ENCODE measurements around the gene RBMS1. TPM values are rescaled to one million over a fixed set of nuclear protein-coding genes. Genes with fewer than 3 reads are reported as not detected.

Gene RBMS1
- total and polyA plus RNA-seq, 7 donors = 8.4 to 43.2 (median 24.1) TPM

DNA sequence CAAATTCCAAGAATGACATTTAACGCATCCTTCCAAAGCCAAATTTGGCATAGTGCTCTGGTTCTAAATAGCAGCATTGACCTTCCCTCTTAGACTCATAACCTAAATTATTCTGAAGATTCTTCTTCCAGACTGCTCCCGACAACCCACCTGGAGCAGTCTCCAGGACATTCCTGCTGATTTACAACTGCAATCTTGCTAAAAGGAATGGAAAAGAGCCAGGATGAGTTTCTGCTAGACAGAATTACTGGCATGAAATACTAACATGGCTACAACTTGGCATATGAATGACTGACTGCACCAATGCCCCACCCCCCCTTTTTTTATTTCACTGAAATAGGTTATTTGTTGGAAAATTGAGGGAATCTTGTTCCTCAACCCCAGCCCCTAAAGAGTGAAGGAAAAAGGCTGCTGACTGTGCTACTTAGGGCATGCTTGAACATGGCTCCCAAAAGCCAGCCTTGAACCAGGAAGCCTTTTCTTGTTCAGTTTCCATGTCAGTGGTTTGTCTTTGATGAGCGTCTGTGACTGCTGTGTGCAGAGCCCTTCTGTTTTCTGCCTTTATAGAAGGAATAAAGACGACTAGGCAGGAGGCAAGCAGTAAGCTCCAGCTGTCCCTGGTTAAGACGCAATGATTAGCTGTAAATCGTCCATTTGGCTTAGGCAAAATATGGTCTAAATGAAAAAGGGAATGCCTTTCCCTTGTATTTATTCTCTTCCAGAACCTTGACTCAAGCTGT, 246.1 kb downstream of the RBMS1 start:
- DNase-seq (no peak), ATAC-seq (no peak)
- Histone ChIP-seq H3K27me3 (ENCODE audit: insufficient read depth in 3 of 3, low read length in 2 of 3) (no peaks in the 10 kb centered on the region), H3K4me3 (no peak overlapping the region), H3K9me3 (no peaks in the 10 kb centered on the region), H3K4me1 (peaks cover 83% of the 10 kb centered on the region), H3K36me3 (ENCODE audit: insufficient read depth in 1 of 2, low read depth in 1 of 2) (no peaks in the 10 kb centered on the region), H3K27ac (peak overlapping the region; percentile 81)
- TF ChIP-seq, protein P1, sequence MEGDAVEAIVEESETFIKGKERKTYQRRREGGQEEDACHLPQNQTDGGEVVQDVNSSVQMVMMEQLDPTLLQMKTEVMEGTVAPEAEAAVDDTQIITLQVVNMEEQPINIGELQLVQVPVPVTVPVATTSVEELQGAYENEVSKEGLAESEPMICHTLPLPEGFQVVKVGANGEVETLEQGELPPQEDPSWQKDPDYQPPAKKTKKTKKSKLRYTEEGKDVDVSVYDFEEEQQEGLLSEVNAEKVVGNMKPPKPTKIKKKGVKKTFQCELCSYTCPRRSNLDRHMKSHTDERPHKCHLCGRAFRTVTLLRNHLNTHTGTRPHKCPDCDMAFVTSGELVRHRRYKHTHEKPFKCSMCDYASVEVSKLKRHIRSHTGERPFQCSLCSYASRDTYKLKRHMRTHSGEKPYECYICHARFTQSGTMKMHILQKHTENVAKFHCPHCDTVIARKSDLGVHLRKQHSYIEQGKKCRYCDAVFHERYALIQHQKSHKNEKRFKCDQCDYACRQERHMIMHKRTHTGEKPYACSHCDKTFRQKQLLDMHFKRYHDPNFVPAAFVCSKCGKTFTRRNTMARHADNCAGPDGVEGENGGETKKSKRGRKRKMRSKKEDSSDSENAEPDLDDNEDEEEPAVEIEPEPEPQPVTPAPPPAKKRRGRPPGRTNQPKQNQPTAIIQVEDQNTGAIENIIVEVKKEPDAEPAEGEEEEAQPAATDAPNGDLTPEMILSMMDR (IDR thresholded peaks at IDR 0.05) = no peak
- intact Hi-C loops (cut with DNase I) = no loop called here
- WGBS, 3 donors = 19 to 46% (median 29%) methylated on average over 6 of the region's 6 CpGs

GRCh38 chr2:160246356-160246755, 247.3 kb downstream of the RBMS1 start:
- intact Hi-C loops (cut with DNase I) = no loop called here
- H3K4me1 ChIP-seq = peaks cover 91% of the 10 kb centered on the region
- WGBS, 3 donors = 35 to 40% (median 36%) methylated on average over 2 of the region's 2 CpGs

DNA sequence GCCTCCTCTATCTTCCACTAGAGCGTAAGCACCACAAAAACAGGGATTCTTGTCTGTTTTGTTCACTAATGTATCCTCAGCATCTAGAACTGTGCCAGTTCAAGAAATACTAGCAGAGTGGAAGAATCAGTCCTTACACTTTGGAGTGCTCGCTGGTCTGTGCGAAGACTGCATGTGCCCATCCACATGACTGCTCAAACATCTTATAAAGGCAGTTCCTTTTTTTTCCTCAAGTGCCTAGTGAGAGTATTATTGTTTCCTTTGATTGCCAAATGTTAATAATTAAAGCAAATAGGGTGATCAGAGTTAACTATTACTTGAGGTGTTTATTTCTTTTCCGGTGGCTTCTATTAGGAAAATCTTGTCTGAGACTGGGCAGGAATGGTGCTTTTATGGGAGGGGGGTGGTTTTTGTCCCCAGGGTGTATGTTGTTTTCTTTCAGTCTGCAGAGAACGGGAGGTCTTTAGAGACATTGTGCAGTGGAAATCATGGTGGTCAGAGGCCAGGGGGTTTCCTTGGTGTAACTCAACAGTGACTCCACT, 247.9 kb downstream of the RBMS1 start:
- no peak for DNase-seq
- TF ChIP-seq, protein P1 (IDR thresholded peaks at IDR 0.05) = no peak
- WGBS, 3 donors = 79 to 89% (median 87%) methylated on average over 5 of the region's 5 CpGs
- peaks cover 89% of the 10 kb centered on the region for H3K4me1 ChIP-seq
- no peaks in the 10 kb centered on the region for H3K36me3 ChIP-seq (ENCODE audit: insufficient read depth in 1 of 2, low read depth in 1 of 2)
- ATAC-seq = no peak
- H3K9me3 ChIP-seq = no peaks in the 10 kb centered on the region
- no peaks in the 10 kb centered on the region for H3K27me3 ChIP-seq (ENCODE audit: insufficient read depth in 3 of 3, low read length in 2 of 3)
- peak overlapping the region; percentile 81 for H3K27ac ChIP-seq
- H3K4me3 ChIP-seq = no peak overlapping the region
- intact Hi-C loops (cut with DNase I) = no loop called here

More at GRCh38 chr2:160246356-160246755, 247.3 kb downstream of the RBMS1 start:
- H3K27ac ChIP-seq = peak overlapping the region; percentile 81
- ATAC-seq (peak in 1 of 4 donors; percentile 22), DNase-seq (no peak)
- no peak overlapping the region for H3K4me3 ChIP-seq
- no peaks in the 10 kb centered on the region for H3K9me3 ChIP-seq
- no peaks in the 10 kb centered on the region for H3K36me3 ChIP-seq (ENCODE audit: insufficient read depth in 1 of 2, low read depth in 1 of 2)
- H3K27me3 ChIP-seq (ENCODE audit: insufficient read depth in 3 of 3, low read length in 2 of 3) = no peaks in the 10 kb centered on the region
- TF ChIP-seq, protein P1 (IDR thresholded peaks at IDR 0.05) = no peak

- Histone ChIP-seq H3K4me1 (peaks cover 74% of the 10 kb centered on the region), H3K9me3 (no peaks in the 10 kb centered on the region), H3K27me3 (ENCODE audit: insufficient read depth in 3 of 3, low read length in 2 of 3) (no peaks in the 10 kb centered on the region), H3K36me3 (ENCODE audit: insufficient read depth in 1 of 2, low read depth in 1 of 2) (no peaks in the 10 kb centered on the region), H3K4me3 (peak overlapping the region; percentile 36), H3K27ac (peak overlapping the region; percentile 81)
- WGBS, 3 donors = 29 to 41% (median 32%) methylated on average over 3 of the region's 3 CpGs
- ATAC-seq (peak; percentile 76 to 83 (median 79)), DNase-seq (no peak)
- TF ChIP-seq, protein P1 (IDR thresholded peaks at IDR 0.05) = no peak
- intact Hi-C loops (cut with DNase I) = no loop called here
These were observed 250.6 kb downstream of the RBMS1 start for GRCh38 chr2:160242893-160243564.
